CD4-positive, alpha-beta T cell treated with Interleukin-4 for 1 hour (primary cell): ENCODE data around the gene KRTAP8-1.
A peak's percentile ranks its signal among the peaks of the same experiment; 100 is the strongest.

Source experiments
- DNase-seq, 2 donors: peaks; one replicate each; pipeline ENCODE4 v3.0.0-alpha.2; 2020 to 2022

The KRTAP8-1 gene, protein sequence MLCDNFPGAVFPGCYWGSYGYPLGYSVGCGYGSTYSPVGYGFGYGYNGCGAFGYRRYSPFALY

DNA sequence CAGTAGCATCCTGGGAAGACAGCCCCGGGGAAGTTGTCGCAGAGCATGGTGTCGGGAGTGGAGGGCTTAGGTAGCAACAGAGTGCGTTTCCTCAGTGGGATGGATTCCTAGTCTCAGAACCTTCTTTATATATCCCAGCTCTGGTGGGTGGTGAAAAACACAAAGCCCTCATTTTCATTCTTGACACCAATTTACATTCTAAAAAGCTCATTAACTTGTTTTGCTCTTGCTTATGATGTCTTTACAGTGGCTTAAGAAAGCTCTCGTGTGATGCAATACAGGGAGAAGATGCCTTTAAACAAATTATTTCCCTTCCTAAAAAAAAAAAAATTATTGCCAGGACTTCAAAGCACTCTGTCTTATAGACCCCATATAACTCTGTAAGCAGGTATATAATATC is at the start of gene KRTAP8-1:
TSS of gene KRTAP8-1 (minus strand) at position 101 of the 400 bp plus-strand sequence. CDS start at position 47, 54 bp downstream.
- no peak for DNase-seq

DNA sequence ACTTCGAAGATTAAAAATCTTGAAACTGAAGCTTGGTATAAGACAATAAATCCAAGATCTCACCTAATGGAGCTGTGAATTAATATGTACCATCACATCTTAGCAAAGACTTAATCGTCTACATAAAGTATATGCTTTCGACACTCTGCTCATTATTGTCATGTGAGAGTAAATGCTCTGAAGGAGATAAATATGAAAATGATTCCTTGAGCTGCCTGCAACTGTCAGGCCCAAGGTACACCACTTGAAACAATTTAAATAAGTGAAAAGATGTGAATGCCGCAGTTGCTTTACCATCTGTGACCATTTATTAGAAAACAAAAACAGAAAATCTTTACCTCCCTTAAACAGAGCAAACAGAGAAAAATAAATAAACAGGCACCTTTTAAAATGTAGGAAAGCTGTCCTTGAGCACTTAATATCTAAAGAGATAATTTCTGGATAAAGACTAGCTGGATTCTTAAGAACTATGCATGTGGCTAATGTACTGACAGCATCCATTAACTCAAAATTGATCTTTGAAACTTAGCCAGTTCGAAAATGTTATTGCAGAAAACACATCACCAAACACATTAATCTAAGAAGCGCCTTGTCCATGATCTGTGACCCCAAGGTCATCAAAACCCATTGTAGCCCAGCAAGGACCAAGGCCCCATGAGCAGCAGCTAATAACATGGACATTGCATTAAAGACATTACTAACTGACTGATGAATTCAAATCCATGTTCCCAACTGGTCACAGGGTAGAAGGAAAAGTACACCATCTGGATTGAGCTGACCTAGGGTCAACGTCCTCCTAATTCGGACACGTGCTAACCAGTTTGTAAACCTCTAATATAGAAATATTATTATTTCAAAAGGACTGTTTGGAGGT is 34.8 kb upstream of the KRTAP8-1 start:
- no peak for DNase-seq

DNA sequence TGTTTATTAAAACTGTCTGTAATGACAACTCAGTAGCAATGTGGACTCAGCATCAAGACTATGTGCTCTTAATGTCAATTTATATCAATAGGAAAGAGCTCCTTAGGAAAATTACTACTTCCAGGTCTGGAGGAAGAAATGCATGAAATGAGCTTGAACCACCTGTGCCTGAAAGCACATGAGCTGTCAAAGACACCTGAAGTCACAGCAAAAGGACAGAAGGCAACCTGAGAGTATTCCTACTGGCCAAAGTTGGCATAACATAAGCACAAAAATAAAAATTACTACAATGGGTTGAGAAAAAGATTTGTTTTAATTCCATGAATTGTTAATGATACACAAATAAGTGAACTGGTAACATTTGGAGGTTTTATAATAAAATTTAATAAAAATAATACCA is 29.9 kb upstream of the KRTAP8-1 start:
- no peak for DNase-seq

DNA sequence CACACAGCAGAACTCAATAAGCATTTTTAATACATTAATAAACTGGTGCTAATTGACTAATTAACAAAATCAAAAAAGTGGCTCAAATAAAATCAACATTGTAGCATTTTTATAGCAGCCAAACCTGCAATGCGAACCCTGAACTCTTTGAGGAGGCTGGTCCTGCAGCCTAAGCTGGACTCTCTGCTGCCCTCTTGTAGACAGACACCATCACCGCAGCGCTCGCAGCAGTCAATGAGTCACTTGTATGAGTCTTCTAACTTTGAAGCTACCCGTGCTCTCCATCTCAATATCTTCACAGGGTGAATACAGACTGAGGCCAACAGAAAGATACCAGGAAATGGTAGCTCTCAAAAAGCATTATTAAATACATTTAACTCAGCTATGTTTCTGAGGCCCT is 26.2 kb upstream of the KRTAP8-1 start:
- peak in 1 of 2 donors; percentile 6 for DNase-seq

DNA sequence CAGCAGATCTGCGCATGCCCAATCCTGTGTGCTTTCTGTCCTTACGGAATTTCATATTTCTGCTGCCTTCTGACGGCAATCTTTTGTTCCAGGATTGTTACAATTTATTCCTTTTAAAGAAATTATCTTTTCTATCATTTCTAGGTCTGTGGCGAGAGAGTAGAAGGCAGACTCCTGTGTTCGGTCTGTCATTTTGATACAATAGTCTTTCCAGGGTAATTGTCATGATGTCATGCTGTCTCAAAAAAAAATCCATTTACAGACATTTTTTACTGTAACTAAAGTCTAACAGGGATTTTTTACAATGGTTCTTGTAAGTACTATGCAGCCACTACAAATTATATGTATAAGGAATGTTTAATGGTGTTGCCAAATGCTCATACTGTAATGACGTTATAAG is 25.5 kb upstream of the KRTAP8-1 start:
- no peak for DNase-seq

DNA sequence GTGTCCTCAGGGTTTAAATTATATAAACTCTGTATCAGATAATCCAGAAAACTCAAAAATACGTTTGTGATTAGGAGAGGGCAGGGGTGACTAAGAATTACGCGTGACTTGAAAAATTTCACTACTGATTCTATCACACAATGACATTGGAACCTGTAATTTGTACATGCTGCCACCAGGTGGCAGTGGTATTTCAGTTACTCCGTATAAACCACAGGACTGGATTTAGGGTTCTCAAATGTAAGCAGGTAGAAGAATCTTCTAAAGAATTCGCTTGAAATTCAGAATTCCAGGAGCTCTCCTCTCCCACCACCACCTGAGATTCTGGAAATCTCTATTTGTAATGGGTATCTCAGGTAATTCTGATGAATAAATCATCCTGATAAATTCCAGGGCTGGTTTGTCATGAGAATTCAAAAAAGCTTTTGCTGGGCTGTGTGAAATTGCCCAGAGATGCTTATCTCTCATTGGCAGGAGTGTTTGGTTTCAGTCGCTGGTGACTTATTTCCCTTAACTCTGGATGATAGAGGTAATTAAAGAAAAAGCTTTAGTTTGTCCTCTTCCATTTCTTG is 18.2 kb upstream of the KRTAP8-1 start:
- DNase-seq = peak; percentile 20 to 46

DNA sequence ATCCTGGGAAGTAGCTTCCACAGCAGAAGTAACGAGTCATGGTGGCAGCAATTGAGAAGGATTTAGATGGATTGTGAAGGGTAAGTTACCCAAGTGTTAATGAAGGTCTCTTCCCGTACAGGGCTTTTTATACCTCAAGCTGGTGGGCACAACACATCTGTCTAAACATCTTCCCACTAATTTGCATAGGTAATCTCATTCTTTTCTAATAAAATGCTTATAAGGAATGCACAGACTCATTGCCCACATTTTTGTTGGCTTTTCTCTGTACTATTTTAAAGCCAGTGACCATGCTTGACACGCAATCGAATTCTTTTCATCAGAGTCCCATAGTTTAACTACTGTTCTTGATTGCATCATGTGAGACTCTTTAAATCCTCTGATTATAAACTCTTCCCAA is 16.6 kb upstream of the KRTAP8-1 start, which contains the start of gene KRTAP7-1:
TSS of gene KRTAP7-1 (minus strand) at position 101 of the 400 bp plus-strand sequence. CDS start at position 40, 61 bp downstream.
- no peak for DNase-seq

DNA sequence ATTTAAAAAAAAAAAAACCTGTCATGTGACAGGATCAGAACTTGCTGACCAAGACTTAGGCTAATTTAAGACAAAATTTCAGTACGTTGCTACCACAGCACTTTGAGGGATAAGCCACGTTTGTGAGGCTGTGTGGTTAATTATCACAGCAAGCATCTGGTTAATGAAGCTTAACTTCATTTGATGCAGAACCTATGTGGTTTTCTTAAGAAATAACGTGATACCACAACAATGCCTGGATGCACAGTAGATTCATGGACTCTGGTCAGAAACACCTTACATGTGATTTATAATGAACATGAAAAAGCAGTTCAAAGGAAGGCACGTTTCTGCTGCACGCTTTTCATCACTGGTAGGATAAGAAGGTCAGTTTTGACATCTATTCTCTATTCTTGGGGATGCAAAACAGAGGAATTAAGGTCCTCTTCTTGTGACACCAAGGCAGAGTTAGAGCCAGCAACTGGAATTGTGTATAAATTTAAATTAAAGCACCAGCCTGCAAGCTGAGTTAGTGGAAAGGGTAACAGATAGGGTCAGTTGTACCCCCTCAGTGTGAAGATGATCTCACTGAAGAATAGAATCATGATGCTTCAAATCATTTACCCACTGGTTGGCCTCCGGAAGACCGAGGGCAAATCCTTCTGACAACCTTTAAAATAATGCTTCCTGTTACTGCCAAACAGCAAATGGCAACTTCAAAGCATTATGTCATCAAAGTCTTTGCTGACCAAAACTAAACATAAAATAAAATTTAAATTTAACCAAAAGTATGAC is 6.0 kb upstream of the KRTAP8-1 start:
- no peak for DNase-seq

DNA sequence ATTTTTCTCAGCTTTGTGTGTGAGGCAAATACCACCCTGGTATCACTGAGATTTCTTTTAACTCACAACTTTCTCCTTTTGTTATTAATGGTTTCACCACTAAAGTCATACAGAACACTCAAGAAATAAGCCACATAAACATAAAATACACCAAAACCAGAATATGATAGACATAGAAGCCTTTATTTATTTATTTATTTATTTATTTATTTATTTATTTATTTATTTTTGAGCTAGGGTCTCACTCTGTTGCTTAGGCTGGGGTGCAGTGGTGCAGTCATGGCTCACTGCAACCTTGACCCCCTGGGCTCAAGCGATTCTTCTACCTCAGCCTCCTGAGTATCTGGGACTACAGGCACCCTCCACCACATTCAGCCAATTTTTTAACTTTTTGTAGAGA is 12.5 kb downstream of the KRTAP8-1 start:
- no peak for DNase-seq

DNA sequence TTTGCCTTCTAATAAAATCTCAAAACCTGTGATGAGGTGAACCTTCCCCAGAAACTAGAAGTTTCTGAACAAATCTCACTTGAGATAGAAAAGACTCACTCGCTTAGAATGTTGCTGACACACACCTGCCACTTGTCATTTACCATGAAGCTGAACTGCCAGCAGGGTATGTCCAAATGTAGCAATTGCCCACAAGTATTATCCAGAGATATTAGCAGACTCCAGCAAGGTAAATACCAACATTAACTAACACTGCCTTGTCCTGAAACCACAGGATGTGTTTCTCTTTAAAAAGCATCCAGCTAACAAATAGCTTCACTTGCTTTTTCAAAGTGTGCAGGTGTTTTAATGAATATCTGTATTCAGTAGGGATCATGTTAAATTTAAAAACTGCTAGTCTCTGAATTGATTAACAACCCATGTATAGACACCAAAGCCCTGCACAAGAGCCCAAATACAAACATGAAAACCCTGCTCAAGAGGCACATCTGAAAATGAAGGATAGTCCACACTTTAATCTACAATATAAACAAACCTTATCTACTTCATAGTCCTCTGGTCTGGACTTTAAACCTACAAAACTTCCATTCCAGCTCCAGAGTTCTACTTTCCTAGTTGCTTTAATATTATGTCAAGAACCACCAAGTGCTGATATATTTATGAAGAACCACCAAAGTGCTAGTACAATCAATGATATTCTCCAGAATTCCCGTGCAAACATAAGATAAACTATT is 19.3 kb downstream of the KRTAP8-1 start:
- DNase-seq = no peak

DNA sequence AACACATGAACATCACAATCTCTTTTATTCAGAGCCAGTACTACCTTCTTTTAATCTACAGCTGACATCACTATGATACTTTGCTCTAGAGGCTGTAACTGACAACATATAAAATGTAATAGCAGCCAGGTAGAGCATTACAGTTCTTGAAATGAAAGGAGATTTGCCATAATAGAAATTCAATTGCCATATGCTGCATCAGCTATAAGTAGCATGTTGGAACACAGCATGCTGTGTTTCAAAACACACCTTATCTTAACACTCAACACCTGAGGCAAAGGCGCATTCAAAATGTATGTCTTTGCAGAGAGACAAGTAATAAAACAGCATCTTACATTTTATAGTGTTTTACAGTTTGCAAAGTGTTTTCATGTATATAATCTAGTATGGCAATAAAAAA is 33.8 kb downstream of the KRTAP8-1 start:
- DNase-seq = no peak

DNA sequence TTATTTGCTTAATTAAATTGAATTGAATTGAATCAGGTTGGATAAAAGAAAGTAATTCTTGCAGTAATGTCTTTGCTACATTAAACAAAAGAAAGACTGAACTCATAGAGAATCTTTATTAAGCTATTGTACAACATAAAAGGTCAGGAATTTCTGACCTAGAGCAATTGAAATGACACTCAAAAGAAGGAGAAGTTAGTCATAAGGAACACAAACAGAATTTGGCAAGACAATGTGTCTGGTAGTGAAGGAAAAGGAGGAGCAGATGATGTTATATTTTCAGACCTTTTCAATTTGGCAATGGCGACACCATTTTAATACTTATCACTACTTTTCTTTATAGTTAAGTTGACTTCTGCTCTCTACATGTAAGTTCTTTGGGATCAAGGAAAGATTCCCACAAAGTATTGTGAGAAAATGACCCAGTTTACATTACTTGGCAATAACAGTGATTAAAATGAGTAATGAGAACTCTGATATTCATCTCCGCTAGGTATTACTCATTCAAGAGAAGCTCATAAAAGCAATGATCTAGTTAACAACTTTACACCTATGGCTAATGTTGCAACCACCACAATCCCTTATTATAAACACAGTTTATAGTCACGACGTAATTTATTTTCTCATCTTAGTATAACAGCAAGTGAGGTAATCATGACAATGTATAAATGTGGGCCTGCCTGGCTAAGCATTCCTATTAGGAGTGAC is 43.2 kb downstream of the KRTAP8-1 start:
- DNase-seq = no peak
